Brain microvascular endothelial cell (primary cell): ENCODE measurements around the gene EXOC3L2.
"Not testable (repeated sequence)": the region's sequence is repeated elsewhere in the genome, so short reads cannot be mapped to it uniquely, and the experiment has no call there.

Source experiments
- DNase-seq: peaks from one replicate; pipeline ENCODE4 v3.0.0-alpha.2; 2020
- H3K27ac ChIP-seq: fragments of 250-450 bp; sonication (Bioruptor Pico); 2 replicates; pipeline ENCODE4 v1.5.1; 2020; ENCODE audit warnings: mild to moderate bottlenecking, moderate library complexity
- H3K27me3 ChIP-seq: fragments of 250-450 bp; sonication (Bioruptor Pico); replicated peaks from 2 replicates; pipeline ENCODE4 v1.5.1; 2020; ENCODE audit warnings: mild to moderate bottlenecking
- H3K36me3 ChIP-seq: fragments of 250-450 bp; sonication (Bioruptor Pico); replicated peaks from 2 replicates; pipeline ENCODE4 v1.5.1; 2020; ENCODE audit warnings: mild to moderate bottlenecking
- H3K4me3 ChIP-seq: 2 replicates; pipeline ENCODE4 v1.5.1; 2011; ENCODE audit warnings: low read depth, mild to moderate bottlenecking, control low read depth, low read length, moderate library complexity
- in situ Hi-C: cut with HindIII; loops from 2 replicates; pipeline ENCODE4 v1.10.0; 2017; ENCODE audit warnings: low sequenced_read_pairs, low pct_ligation_motif_present
- TF ChIP-seq, protein P1 (sequence below): IDR thresholded peaks from 2 replicates; pipeline ENCODE4 v1.5.1; 2011; ENCODE audit warnings: low read depth, mild to moderate bottlenecking, moderate library complexity, low read length, control low read depth, inconsistent platforms; ENCODE audit errors: missing control alignments

Gene EXOC3L2

DNA sequence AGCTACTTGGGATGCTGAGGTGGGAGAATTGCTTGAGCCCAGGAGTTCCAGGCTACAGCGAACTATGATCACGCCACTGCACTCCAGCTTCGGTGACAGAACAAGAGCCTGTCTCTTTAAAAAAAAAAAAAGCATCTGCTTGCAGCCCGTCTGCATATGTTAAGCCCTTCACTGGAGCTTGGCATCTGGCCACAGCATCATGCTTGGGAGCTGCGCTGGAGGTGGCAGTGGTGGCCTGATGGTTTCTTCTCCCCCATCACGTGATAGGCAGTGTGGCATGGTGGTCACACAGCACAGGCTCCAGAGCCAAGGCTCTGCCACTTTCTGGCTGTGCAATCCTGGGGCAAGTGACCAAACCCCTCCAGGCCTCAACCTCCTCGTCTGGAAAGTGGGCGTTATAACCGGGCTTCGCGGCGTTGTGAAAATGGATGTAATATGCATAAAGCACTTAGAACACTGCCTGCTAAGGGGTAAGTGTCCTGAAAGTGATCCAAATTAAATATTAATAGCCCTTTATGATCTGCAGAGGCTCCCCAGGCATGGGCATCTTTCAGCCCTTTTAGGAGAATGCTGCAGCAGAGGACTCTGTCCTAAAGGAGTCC is 30.3 kb upstream of the EXOC3L2 start:
- in situ Hi-C loops = no loop called here
- Histone ChIP-seq H3K4me3 (no peak overlapping the region), H3K36me3 (peaks cover 35% of the 10 kb centered on the region), H3K27me3 (no peaks in the 10 kb centered on the region), H3K27ac (no peak overlapping the region)
- TF ChIP-seq, protein P1, sequence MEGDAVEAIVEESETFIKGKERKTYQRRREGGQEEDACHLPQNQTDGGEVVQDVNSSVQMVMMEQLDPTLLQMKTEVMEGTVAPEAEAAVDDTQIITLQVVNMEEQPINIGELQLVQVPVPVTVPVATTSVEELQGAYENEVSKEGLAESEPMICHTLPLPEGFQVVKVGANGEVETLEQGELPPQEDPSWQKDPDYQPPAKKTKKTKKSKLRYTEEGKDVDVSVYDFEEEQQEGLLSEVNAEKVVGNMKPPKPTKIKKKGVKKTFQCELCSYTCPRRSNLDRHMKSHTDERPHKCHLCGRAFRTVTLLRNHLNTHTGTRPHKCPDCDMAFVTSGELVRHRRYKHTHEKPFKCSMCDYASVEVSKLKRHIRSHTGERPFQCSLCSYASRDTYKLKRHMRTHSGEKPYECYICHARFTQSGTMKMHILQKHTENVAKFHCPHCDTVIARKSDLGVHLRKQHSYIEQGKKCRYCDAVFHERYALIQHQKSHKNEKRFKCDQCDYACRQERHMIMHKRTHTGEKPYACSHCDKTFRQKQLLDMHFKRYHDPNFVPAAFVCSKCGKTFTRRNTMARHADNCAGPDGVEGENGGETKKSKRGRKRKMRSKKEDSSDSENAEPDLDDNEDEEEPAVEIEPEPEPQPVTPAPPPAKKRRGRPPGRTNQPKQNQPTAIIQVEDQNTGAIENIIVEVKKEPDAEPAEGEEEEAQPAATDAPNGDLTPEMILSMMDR = no peak
- DNase-seq = no peak

GRCh38 chr19:45273521-45273855 is 28.3 kb upstream of the EXOC3L2 start:
- Histone ChIP-seq H3K27ac (no peak overlapping the region), H3K27me3 (no peaks in the 10 kb centered on the region), H3K4me3 (no peak overlapping the region), H3K36me3 (peaks cover 34% of the 10 kb centered on the region)
- no peak for DNase-seq
- TF ChIP-seq, protein P1 = no peak
- in situ Hi-C loops = no loop called here

DNA sequence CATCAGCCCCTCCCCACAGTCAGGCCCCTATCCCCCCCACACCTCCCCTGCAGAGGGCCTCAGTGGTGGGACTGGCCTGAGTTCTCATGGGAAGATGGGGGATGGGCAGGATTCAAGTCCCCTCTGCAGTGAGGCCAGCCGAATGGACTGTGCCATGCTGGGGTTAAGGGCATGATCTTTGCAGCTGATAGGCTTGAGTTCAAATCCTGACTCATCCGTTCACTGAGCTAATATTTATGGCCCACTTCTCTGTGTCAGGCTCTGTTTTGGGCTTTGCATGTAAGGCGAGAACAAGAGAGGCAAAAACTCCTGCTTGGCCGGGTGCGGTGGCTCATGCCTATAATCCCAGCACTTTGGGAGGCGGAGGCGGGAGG is 26.5 kb upstream of the EXOC3L2 start:
- Histone ChIP-seq H3K27me3 (no peaks in the 10 kb centered on the region), H3K36me3 (peaks cover 35% of the 10 kb centered on the region), H3K27ac (no peak overlapping the region), H3K4me3 (no peak overlapping the region)
- in situ Hi-C loops = no loop called here
- TF ChIP-seq, protein P1 = no peak
- no peak for DNase-seq

DNA sequence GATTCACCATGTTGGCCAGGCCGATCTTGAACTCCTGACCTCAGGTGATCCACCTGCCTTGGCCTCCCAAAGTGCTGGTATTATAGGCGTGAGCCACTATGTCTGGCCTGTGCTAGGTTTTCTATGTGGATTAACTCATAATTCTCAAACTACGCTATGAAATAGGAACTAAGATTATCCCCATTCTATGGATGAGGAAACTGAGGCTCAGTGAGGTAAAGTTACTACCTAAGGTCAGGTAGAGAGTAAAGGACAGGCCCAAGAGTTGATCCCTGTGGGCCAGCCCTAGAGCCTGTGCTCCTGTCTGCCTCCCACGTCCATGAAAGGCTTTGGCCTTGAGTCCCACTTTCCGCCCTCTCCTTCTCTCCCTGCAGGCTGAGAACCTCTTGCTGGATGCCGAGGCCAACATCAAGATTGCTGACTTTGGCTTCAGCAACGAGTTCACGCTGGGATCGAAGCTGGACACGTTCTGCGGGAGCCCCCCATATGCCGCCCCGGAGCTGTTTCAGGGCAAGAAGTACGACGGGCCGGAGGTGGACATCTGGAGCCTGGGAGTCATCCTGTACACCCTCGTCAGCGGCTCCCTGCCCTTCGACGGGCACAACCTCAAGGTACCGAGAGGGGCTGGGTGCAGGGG is 26.0 kb upstream of the EXOC3L2 start:
- no peak overlapping the region for H3K27ac ChIP-seq
- peaks cover 37% of the 10 kb centered on the region for H3K36me3 ChIP-seq
- TF ChIP-seq, protein P1 = no peak
- DNase-seq = no peak
- in situ Hi-C loops = no loop called here
- no peak overlapping the region for H3K4me3 ChIP-seq
- H3K27me3 ChIP-seq = no peaks in the 10 kb centered on the region

DNA sequence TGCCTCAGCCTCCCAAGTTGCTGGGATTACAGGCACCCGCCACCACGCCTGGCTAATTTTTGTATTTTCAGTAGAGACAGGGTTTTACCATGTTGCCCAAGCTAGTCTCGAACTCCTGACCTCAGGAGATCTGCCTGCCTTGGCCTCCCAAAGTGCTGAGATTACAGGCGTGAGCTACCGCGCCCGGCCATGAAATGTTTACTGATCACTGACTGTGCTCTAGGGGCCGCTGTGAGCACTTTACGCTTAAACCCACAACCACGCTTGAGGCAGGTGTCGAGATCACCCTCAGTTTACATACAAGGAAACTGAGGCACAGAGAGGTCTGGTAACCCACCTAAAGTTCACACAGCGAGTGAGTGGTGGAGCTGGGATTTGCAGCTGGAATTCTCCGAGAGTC is 24.7 kb upstream of the EXOC3L2 start:
- DNase-seq, H3K27ac ChIP-seq, in situ Hi-C loops, H3K4me3 ChIP-seq, H3K27me3 ChIP-seq: not testable (repeated sequence)
- peaks cover 41% of the 10 kb centered on the region for H3K36me3 ChIP-seq

DNA sequence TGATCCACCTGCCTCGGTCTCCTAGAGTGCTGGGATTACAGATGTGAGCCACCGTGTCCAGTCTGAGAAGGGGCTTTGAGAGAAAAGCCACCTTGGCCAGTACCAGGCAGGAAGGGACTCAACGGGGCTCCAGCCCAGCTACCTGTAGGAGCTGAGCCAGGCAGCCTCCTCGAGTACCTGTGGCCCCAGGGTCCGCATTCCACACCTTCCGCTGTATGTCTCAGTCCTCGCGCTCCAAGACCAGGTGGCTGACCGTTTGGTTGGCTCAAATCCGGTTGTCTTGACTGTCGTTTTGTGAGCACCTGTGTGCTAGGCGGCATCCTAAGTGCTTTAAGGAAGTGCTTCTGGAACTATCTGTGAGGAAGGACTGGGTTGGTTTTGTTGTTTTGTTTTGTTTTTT is 22.1 kb upstream of the EXOC3L2 start:
- Histone ChIP-seq H3K27me3 (no peaks in the 10 kb centered on the region), H3K36me3 (peaks cover 31% of the 10 kb centered on the region), H3K27ac (no peak overlapping the region), H3K4me3 (no peak overlapping the region)
- no peak for DNase-seq
- in situ Hi-C loops = no loop called here
- TF ChIP-seq, protein P1 = no peak
